Urothelium cell line (cell line): Measurements from ENCODE around the gene ERC1.
"Not testable (repeated sequence)": the region's sequence is repeated elsewhere in the genome, so short reads cannot be mapped to it uniquely, and the experiment has no call there.

Source experiments
- DNase-seq: peaks from one replicate; pipeline ENCODE4 v3.0.0; 2011; ENCODE audit warnings: low spot score, mixed read lengths
- FAIRE-seq: peaks from 2 replicates; lab custom pipeline; 2011; peaks lifted over from hg19 to GRCh38; lab: Jason Lieb, UNC

The ERC1 gene

GRCh38 chr12:981176-981828 is 9.7 kb upstream of the ERC1 start:
- DNase-seq = peak; percentile 64

GRCh38 chr12:981961-982360 is 9.1 kb upstream of the ERC1 start:
- FAIRE-seq (no peak), DNase-seq (no peak)

More at GRCh38 chr12:981176-981828, 9.7 kb upstream of the ERC1 start:
- FAIRE-seq = peak; percentile 30

GRCh38 chr12:988646-989045 is 2.4 kb upstream of the ERC1 start:
- DNase-seq (no peak), FAIRE-seq (no peak)

DNA sequence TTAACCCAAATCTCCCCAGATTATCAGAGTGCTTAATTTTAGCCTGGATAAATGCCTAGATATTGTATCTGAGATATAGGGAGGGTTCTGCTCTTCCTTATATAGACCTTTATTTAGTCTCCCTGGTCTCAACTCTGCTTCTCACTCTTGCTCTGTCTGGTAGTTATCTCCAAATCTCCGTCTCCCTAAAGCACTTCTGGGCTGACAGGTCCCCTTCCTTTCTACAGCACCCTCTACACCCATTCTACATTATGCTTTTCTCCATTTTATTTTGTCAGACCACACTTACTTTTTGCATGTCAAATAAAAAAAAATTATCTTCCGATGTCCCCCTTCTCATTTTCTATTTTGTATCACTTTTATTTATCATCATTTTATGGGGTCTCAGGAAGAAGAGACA is 2.0 kb upstream of the ERC1 start:
- DNase-seq (no peak), FAIRE-seq (no peak)

- no peak for FAIRE-seq
- DNase-seq = peak; percentile 69
Observed at GRCh38 chr12:989751-990660, 1.0 kb upstream of the ERC1 start.

DNA sequence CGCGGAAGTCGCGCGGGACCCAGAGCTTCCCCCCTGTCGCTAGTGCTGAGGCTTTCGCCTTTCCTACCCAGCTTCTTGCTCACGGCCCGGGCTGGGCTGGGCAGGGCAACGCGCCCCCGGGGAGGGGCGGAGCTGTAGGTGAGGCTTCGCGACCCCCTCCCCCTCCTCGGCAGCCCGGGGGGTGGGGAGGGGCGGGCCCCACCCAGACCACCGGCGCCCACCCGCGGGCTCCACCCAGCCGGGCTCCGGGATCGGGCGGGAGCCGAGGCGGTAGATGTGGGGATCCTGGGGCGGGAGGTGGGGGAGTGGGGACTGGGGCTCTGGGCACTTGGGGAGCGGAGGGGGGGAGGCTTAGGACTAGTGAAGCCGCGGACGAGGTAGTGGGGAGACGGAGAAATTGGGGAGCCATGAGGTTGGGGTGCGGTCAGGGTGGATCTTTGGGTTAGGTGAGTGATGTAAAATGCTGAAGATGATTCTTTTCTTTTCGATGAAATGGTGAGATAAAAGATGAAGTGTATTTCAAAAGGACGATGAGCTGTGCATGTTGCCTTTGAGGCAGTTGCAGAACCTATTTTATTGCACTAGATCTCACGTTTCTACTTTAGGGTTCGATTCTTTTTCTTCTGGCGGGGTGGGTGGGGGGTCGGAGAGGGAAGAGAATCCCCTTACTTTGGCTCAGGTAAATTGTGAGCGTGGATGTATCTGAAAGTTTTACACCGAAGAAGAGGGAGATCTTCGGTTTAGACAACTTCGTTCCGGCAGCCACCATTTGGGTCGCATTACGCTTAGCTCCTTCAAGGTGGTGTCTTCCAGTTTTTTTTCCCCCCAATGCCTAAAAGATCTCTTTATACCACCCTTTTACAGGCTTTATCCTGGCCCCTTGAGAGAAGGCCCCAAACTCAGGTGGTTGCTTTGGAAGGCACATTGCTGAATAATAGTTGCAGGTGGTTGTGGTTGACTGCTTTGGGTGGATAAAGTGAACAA is 619 bp downstream of the ERC1 start:
- peak; percentile 83 for DNase-seq
- FAIRE-seq = no peak

DNA sequence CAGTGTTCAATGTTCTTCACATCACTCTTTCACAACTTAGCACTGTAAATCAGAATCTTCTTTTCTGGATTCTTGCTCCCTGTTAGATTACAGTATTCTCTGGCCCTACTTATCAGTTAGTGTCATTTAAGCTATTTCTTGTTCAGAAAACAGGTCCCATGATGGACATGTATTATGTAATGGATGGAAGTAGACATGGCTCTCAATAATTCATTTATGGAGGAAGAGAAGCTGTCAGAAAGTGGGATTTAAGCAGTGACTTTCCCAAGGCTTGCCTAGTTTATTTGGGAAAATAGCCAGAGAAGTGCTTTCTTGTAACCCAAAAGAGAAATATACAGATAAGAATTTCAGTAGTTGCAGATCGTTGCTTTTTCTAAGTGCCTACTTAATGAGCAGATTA is 1.6 kb downstream of the ERC1 start:
- FAIRE-seq (no peak), DNase-seq (no peak)

GRCh38 chr12:996881-997280 is 5.9 kb downstream of the ERC1 start:
- DNase-seq (no peak), FAIRE-seq (no peak)

DNA sequence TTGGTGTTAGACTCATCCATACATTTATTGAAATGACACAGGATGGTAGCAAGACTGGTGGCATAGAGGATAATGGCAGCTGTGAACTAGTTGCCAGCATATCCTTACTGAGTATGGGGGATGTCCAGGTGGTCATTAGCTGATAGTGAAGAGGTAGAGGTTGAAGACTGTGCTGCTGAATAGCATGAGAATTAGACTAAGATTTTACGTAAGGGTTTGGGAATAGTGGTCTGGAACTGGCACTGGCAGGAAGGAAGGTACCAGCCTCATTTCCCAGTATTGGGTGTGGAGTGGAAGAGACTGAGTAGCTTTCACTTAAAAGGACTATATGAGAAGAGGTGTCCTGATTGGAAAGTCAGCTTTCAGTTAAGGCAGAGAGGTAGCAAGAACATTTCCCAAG is 6.5 kb downstream of the ERC1 start:
- FAIRE-seq (peak; percentile 67), DNase-seq (no peak)

- DNase-seq (no peak), FAIRE-seq (no peak)
Observed at GRCh38 chr12:998020-998874, 7.2 kb downstream of the ERC1 start.

- DNase-seq, FAIRE-seq: not testable (repeated sequence)
Observed at GRCh38 chr12:999736-1000135, 8.7 kb downstream of the ERC1 start.

DNA sequence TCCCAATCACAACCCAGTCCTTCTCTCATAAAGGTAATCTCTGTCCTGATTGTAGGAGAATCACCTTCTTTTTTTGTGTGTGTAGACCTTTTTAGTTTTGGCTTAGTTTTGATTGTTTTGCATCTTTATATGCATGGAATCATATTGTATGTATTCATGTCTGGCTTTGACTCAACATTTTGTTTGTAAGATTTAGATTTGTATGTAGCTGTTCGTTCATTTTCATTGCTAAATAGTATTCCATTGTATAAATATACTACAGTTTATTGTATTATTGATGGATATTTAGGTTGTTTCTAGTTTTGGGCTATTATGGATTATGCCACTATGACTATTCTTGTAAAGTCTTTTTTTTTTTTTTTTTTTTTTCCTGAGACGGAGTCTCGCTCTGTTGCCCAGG is 10.5 kb downstream of the ERC1 start:
- no peak for DNase-seq
- FAIRE-seq = no peak

DNA sequence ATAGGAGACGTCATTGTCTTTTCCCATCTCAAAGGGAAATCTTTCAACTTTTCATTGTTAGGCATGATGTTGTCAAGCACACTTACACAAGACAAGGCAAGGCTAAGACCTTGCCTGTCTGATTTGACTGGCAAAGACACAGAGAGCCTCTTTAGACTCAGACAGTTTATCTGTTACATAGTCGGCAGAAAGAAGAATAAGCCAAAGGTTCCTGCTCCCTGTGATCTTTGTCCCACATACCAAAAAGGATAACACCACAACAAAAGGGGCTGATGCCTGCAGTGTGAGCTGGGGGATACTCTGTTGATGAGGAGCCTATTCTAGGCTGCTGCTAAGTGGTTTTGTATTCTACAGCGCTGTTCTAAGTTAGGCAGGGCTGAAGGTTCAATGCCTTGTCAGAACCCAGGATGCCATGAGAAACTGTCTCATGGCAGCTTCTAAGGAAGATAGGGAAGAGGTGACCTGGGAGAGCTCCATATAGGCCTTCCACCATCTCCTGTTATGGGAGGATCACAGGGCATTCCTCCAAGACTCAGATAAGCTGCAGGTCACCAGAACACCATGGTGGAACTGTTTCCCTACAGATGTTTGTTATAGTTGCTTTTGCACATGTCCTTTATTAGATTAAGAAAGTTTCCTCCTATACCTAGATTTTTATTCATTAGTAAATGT is 12.7 kb downstream of the ERC1 start:
- no peak for FAIRE-seq
- DNase-seq = no peak

DNA sequence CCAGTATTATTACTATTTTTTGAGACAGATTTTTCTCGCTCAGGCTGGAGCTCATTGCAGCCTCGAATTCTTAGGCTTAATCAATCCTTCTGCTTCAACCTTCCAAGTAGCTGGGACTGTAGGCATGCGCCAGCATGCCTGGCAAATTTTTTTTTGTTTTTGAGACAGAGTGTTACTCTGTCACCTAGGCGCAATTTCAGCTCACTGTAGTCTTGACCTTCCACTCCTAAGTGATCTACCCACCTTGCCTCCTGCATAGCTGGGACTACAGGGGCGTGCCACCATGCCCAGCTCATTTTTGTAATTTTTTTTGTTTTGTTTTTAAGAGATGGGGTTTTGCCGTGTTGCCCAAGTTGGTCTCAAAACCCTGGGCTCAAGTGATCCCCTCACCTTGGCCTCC is 15.2 kb downstream of the ERC1 start:
- DNase-seq = no peak
- no peak for FAIRE-seq

DNA sequence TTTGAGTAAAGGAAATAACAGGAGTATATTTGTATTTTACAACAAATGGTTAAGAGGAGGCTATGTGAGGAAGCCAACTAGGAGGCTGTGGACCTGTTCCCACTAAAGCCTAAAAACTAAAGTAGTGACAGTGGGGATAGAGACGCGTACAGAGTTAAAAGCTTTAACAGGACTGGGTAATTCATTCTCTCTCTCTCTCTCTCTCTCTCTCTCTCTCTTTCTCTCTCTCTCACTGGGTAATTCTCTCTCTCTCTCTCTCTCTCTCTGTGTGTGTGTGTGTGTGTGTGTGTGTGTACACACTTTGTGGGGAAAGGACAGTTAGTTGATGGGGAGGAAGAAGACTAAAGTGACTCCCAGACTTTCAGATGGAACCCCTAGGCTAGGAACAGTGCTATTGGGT is 16.3 kb downstream of the ERC1 start:
- FAIRE-seq (no peak), DNase-seq (no peak)

- FAIRE-seq (no peak), DNase-seq (no peak)
Observed at GRCh38 chr12:1007994-1008393, 17.0 kb downstream of the ERC1 start.

- FAIRE-seq (no peak), DNase-seq (no peak)
Observed at GRCh38 chr12:1011091-1011490, 20.1 kb downstream of the ERC1 start.

DNA sequence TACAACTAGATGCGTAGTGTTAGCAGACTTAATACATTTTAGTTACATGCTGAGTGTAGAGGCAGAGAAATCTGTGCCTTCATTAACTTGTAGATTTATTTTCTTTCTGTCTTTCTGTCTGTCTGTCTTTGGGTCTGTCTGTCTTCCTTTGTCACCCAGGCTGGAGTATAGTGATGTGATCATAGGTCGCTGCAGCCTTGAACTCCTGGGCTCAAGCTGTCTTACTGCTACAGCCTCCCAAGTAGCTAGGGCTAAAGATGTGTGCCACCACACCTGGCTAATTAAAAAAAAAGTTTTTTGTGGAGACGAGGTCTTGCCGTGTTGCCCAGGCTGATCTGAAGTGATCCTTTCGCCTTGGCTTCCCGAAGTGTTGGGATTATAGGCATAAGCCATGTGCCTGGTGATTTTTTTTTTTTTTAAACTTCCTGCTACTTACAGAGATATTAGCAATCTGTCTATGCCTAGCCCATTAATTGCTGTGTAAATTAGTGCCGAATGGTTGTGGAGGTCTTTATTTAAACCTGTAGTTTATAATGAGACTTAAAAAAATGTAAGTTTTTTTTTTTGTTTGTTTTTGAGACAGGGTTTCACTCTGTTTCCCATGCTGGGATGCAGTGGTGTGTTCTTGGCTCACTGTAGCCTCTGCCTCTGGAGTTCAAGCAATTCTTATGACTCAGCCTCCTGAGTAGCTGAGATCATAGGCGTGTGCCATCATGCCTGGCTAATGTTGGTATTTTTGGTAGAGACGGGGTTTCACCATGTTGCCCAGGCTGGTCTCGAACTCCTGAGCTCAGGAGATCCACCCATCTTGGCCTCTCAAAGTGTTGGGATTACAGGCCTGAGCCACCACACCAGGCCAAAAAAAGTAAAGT is 22.8 kb downstream of the ERC1 start:
- FAIRE-seq = peak; percentile 61
- no peak for DNase-seq

DNA sequence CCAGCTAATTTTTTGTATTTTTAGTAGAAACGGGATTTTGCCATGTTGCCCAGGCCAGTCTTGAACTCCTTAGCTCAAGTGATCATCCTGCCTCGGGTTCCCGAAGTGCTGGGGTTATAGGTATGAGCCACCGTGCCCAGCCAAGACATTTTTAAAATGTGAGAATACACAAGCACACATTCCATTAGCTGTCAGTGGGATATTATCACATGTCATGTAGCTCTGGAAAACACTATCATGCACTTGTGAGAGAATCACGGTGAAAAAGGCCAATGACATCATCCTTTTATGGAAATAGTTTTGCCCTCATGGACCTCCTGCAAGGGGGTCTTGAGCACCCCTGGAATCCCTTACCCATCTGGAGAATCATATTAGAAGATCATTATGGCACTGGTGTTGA is 28.3 kb downstream of the ERC1 start:
- DNase-seq (no peak), FAIRE-seq (no peak)
